Natural killer cell treated with Interleukin-12 subunit alpha and Interleukin-12 subunit beta and Interleukin-15 and Interleukin-18, amount 100 ng/mL, for 72 hours (primary cell): Measurements from ENCODE around the gene RADIL. TPM values are rescaled to one million over a fixed set of nuclear protein-coding genes. Genes with fewer than 3 reads are reported as not detected.
"Not testable (repeated sequence)": the region's sequence is repeated elsewhere in the genome, so short reads cannot be mapped to it uniquely, and the experiment has no call there.

Experiments
- ATAC-seq, 2 donors: fragments of 150-1000 bp; cut with Tn5 transposase in 1 of 2; sonication (Bioruptor Pico), chemical (Tn5 transposase) in 1 of 2; 2 replicates each; pipeline ENCODE4 v1.10.0; 2021
- DNase-seq: peaks from one replicate; pipeline ENCODE4 v3.0.0; 2022; ENCODE audit warnings: low spot score
- H3K27ac Mint-ChIP-seq, 2 donors: 1 replicate in 1 of 2; 2 replicates in 1 of 2; pipeline ENCODE4 v1.8.0; 2022; ENCODE audit warnings: mixed read lengths in 2 of 2, mild to moderate bottlenecking in 1 of 2, moderate library complexity in 1 of 2
- H3K27me3 Mint-ChIP-seq, 2 donors: 1 replicate in 1 of 2; 2 replicates in 1 of 2; pipeline ENCODE4 v1.8.0; 2022; ENCODE audit warnings: mixed read lengths in 2 of 2
- H3K36me3 Mint-ChIP-seq: one replicate; pipeline ENCODE4 v1.8.0; 2022; ENCODE audit warnings: mixed read lengths
- H3K4me1 Mint-ChIP-seq, 2 donors: 1 replicate in 1 of 2; 2 replicates in 1 of 2; pipeline ENCODE4 v1.8.0; 2022; ENCODE audit warnings: low read depth in 2 of 2, mixed read lengths in 2 of 2, mild to moderate bottlenecking in 1 of 2
- H3K4me3 Mint-ChIP-seq: one replicate; pipeline ENCODE4 v1.8.0; 2022; ENCODE audit warnings: mixed read lengths
- H3K9me3 Mint-ChIP-seq: 2 replicates; pipeline ENCODE4 v1.8.0; 2022; ENCODE audit warnings: mixed read lengths
- total RNA-seq, 2 donors: library from RNA; stranded (reverse); gene quantifications; one replicate each; pipeline ENCODE4 v1.2.3, GENCODE V29; 2022

The RADIL gene
- total RNA-seq, 2 donors from 2014 or later: 0.19 TPM; not detected in 1

GRCh38 chr7:4800926-4801838, 82.3 kb downstream of the RADIL start:
- Mint-ChIP-seq H3K9me3 (no peaks in the 10 kb centered on the region), H3K27ac (no peak overlapping the region), H3K4me3 (no peak overlapping the region), H3K27me3 (no peaks in the 10 kb centered on the region), H3K4me1 (peaks cover 0 to 2% of the 10 kb centered on the region in 2 donors), H3K36me3 (no peaks in the 10 kb centered on the region)
- DNase-seq: no peak
- peak; percentile 29 to 45 for ATAC-seq

DNA sequence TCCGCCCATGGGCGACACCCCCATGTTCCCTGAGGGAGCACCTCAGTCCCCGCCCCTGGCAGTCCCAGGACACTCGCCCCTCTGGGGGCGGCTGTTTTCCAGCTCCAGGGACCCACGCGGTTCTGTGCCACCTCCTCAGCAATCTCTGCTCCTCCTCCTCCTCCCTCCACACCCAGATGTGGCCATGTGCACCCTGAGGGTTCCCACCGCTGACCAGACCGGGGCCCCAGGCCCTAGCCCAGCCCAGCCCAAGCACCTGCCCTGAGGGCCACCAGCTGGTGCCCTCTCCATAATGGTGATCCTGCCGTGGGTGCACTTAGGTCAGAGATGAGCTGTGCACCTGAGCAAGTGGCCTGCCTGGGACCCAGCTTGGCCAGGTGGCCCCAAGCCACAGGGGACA, 83.0 kb downstream of the RADIL start:
- no peaks in the 10 kb centered on the region for H3K36me3 Mint-ChIP-seq
- no peak overlapping the region for H3K4me3 Mint-ChIP-seq
- H3K9me3 Mint-ChIP-seq: no peaks in the 10 kb centered on the region
- no peak for DNase-seq
- peak in 1 of 2 donors; percentile 9 for ATAC-seq
- peaks cover 0 to 2% of the 10 kb centered on the region in 2 donors for H3K4me1 Mint-ChIP-seq
- no peak overlapping the region for H3K27ac Mint-ChIP-seq
- H3K27me3 Mint-ChIP-seq: no peaks in the 10 kb centered on the region

DNA sequence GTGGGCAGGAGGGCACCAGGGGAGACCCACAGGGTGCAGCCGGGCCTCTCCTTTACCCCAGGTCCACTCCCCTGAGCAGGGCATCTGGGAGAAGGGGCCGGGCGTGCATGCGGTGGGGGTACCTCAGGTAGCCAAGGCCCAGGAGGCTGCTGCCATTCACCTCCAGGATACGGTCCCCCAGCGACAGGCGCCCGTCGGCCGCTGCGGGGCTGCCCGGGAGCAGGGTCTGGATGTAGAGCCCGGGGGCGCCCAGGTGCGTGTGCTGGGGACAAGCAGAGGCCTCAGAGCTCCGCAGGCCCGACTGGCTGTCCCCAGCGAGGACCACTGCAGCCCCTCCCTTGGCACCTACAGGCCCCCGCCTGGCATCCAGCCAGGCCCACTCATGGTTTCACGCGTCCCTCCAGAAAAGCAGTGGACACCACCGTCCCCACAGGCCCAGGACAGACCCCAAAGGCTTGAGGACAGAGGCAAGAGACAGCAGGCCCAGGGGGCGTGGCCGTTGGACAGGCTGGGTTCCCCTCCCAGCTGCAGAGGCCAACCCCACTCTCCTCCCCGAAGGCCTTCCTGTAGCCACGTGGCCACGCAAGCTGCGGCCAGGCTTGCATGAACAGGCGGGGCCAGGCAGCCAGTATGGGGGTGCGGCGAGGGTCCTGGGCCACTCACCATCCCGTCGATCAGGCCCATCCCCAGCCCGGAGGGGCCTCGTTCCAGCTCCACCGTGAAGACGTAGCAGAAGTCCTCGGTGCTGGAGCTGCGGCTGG, 83.8 kb downstream of the RADIL start:
- DNase-seq (no peak), ATAC-seq (no peak)
- Mint-ChIP-seq H3K9me3 (no peaks in the 10 kb centered on the region), H3K4me3 (no peak overlapping the region), H3K27me3 (no peaks in the 10 kb centered on the region), H3K36me3 (no peaks in the 10 kb centered on the region), H3K27ac (no peak overlapping the region), H3K4me1 (peaks cover 0 to 2% of the 10 kb centered on the region in 2 donors)

GRCh38 chr7:4798706-4799235, 84.7 kb downstream of the RADIL start:
- Mint-ChIP-seq H3K4me3 (no peak overlapping the region), H3K27me3 (no peaks in the 10 kb centered on the region), H3K9me3 (no peaks in the 10 kb centered on the region), H3K36me3 (no peaks in the 10 kb centered on the region), H3K4me1 (peaks cover 0 to 8% of the 10 kb centered on the region in 2 donors), H3K27ac (no peak overlapping the region)
- ATAC-seq: no peak
- DNase-seq: no peak

- Mint-ChIP-seq H3K4me1 (peaks cover 0 to 8% of the 10 kb centered on the region in 2 donors), H3K9me3 (no peaks in the 10 kb centered on the region), H3K27me3 (no peaks in the 10 kb centered on the region), H3K36me3 (no peaks in the 10 kb centered on the region), H3K4me3 (no peak overlapping the region), H3K27ac (no peak overlapping the region)
- ATAC-seq (peak; percentile 79 to 85), DNase-seq (no peak)
Observed at GRCh38 chr7:4797858-4798705, 85.4 kb downstream of the RADIL start.

DNA sequence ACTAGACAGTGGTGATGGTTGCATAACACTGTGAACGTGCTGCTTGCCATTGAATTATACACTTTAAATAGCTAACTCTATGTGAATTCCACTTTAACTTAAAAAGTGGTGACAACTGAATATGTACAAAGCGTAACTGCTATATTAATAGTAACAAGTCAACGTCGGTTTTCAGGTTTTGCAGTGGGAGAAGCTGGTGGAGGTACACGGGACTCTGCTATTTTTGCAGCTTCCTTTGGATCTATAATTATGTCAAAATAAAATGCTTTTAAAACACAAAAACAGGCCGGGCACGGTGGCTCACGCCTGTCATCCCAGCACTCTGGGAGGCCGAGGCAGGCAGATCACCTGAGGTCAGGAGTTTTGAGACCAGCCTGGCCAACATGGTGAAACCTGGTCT, 87.1 kb downstream of the RADIL start:
- ATAC-seq (no peak), DNase-seq (no peak)
- Mint-ChIP-seq H3K9me3 (no peaks in the 10 kb centered on the region), H3K4me1 (peaks cover 0 to 10% of the 10 kb centered on the region in 2 donors), H3K27me3 (no peaks in the 10 kb centered on the region), H3K27ac (no peak overlapping the region), H3K4me3 (no peak overlapping the region), H3K36me3 (no peaks in the 10 kb centered on the region)

GRCh38 chr7:4794591-4795350, 88.7 kb downstream of the RADIL start:
- ATAC-seq: no peak
- no peak for DNase-seq

GRCh38 chr7:4794171-4794570, 89.3 kb downstream of the RADIL start:
- H3K4me1 Mint-ChIP-seq: peaks cover 0 to 11% of the 10 kb centered on the region in 2 donors
- ATAC-seq, H3K36me3 Mint-ChIP-seq, H3K27ac Mint-ChIP-seq, DNase-seq, H3K9me3 Mint-ChIP-seq, H3K27me3 Mint-ChIP-seq: not testable (repeated sequence)
- peak overlapping the region; percentile 6 for H3K4me3 Mint-ChIP-seq

More at GRCh38 chr7:4794591-4795350, 88.7 kb downstream of the RADIL start:
- no peaks in the 10 kb centered on the region for H3K9me3 Mint-ChIP-seq
- peak overlapping the region; percentile 6 for H3K4me3 Mint-ChIP-seq
- H3K27ac Mint-ChIP-seq: no peak overlapping the region
- no peaks in the 10 kb centered on the region for H3K36me3 Mint-ChIP-seq
- H3K27me3 Mint-ChIP-seq: no peaks in the 10 kb centered on the region
- peaks cover 0 to 11% of the 10 kb centered on the region in 2 donors for H3K4me1 Mint-ChIP-seq

- not testable (repeated sequence) for H3K27ac Mint-ChIP-seq, H3K27me3 Mint-ChIP-seq, ATAC-seq, H3K36me3 Mint-ChIP-seq, DNase-seq, H3K4me3 Mint-ChIP-seq, H3K9me3 Mint-ChIP-seq
- peaks cover 0 to 11% of the 10 kb centered on the region in 2 donors for H3K4me1 Mint-ChIP-seq
Observed at GRCh38 chr7:4793385-4793993, 90.0 kb downstream of the RADIL start.

- H3K4me1 Mint-ChIP-seq: peaks cover 0 to 11% of the 10 kb centered on the region in 2 donors
- no peaks in the 10 kb centered on the region for H3K36me3 Mint-ChIP-seq
- H3K27ac Mint-ChIP-seq: no peak overlapping the region
- no peaks in the 10 kb centered on the region for H3K27me3 Mint-ChIP-seq
- H3K9me3 Mint-ChIP-seq: no peaks in the 10 kb centered on the region
- no peak overlapping the region for H3K4me3 Mint-ChIP-seq
- no peak for ATAC-seq
- no peak for DNase-seq
Observed at GRCh38 chr7:4792537-4793126, 90.9 kb downstream of the RADIL start.

DNA sequence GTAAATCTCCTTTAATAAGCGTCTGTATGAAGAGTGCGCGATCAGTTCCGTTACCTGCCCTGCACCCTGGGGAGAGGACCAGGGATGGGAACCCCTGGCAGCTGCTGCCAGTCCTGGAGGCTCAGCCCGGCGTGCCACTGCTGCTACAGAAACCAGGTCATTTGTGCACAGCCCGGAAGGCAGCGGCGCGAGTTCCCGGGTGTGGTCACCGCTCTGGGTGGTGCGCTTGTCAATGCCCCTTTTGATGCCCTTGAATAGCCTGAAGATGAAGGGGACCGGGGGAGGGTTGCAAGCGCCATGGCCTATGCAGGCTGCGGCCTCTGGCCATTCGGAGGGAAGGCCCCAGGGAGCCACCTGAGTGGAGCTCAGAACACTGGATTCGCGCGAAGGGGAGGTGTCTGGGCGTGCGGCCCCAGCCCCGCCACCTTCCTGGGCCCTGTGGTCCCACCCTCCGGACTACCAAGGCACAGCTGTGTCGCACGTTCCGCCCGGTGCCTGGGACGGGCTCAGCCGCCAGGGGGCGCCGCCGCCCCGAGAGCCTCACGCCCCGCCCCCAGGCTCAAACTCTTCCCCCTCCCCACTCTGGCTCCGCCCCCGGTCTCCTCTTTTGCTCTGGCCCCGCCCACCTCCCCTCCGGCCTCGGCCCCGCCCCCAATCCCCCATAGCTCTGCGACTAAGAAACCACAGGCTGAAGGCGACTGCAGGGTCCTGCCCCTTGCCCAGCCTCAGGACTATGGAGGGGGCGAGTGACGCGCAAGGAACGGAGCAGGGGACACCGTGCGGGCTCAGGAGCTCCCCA, 91.6 kb downstream of the RADIL start:
- peaks cover 0 to 11% of the 10 kb centered on the region in 2 donors for H3K4me1 Mint-ChIP-seq
- no peaks in the 10 kb centered on the region for H3K36me3 Mint-ChIP-seq
- no peaks in the 10 kb centered on the region for H3K27me3 Mint-ChIP-seq
- no peaks in the 10 kb centered on the region for H3K9me3 Mint-ChIP-seq
- peak overlapping the region; percentile 22 for H3K4me3 Mint-ChIP-seq
- DNase-seq: peak; percentile 83
- peak; percentile 83 to 90 for ATAC-seq
- no peak overlapping the region for H3K27ac Mint-ChIP-seq
